Dedifferentiated amniotic fluid mesenchymal stem cell (primary cell): ENCODE results near the gene ARHGAP21.

Source experiments
- DNase-seq: peaks from one replicate; pipeline ENCODE4 v3.0.0-alpha.2; 2016; ENCODE audit errors: extremely low spot score

ARHGAP21 gene

DNA sequence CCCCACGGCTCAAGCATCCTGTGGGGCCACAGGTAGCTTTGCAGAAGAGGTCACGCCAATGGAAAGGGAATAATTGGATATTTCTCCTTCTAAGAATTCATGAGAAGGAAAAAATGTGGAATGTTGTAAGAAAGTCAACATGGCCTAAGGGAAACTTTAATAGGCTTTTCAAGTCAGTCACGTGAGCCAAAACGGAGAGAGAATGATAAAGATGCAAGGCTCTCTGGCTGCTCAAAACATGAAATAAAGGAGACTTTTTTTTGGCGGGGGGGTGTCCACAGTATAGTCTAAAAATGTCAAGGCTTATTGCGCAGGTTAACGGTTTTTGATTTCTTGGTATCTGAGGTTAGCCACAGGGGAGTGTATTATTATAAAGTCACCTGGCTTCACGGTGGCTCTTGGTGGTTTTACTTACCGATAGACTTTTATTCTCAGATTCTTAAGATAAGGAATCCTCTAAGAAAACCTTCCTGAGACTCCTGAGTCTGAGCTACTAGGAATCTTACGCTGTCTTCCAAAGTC, 148.1 kb downstream of the ARHGAP21 start:
- DNase-seq, result no peak

DNA sequence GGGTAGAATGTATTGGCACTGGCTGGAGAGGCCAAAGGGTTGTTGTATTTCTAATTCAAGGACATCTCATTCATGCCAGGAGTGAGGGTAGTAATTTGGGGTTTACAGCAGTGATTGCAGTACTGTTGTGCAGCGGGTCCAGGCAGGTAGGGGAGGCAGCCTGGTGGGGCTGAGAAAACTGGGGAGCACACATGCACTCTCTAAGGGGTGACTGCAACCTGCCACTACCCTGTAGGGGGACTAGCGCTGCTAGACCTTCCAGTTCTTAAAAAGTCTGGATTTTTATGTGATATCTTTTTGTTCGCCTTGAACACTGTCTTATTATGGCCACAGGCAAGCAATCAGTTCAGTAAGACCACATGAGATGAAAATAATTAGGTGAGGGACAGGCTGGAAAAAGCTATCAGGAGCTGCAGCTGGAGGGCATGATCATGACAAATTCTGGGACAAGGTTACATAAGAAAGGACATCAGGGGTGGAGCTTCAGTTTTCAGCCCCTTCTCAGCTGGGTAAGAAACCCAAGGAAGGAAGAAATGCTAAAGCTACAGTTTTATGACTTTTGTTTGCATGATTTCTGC, 149.0 kb downstream of the ARHGAP21 start:
- DNase-seq, result no peak

DNA sequence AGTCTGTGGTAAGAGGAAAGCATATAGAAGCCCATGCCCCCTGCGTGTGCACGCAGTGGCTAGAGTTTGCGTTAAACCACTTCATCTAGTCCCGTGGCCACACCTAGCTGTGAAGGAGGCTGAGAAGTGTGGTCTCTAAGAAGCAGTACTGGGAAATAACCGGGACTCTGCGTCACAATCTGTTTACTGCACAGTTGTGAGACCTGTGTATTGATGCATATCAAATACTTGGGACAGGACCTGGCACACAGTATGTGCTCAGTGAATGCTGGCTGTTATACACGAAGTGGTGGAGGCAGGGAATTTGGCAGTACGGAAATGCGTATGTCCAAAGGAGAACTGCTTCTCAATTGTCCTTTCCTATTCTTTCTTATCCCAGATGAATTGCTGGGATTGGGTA, 149.5 kb downstream of the ARHGAP21 start:
- no peak for DNase-seq

DNA sequence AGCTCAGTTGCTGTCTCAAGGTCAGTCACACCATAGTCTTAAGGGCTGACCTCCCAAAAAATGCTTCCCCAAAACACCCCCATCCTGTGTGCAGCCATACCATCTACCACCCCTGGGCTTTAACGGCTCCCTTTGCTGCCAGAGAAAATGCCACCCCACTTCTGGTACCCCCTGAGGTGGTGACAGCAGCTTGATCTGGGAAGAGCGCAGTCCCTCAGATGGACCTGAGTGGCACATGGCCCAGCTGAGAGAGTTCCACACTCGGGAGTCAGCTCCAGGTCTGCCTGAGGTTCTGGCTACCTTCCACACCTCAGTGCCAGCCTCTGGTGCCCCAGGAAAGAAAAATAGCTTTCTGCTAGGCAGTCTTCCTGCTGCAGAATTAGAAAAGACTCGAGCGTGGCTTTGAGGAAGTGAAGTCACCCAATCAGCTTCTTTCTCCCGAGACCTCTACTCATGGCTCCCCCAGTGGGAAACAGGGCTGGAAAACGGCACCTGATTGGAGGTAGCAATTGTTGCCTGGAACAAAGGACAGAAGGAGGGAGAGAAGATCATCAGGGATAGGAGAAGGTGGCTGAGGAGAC, 151.7 kb downstream of the ARHGAP21 start:
- no peak for DNase-seq

DNA sequence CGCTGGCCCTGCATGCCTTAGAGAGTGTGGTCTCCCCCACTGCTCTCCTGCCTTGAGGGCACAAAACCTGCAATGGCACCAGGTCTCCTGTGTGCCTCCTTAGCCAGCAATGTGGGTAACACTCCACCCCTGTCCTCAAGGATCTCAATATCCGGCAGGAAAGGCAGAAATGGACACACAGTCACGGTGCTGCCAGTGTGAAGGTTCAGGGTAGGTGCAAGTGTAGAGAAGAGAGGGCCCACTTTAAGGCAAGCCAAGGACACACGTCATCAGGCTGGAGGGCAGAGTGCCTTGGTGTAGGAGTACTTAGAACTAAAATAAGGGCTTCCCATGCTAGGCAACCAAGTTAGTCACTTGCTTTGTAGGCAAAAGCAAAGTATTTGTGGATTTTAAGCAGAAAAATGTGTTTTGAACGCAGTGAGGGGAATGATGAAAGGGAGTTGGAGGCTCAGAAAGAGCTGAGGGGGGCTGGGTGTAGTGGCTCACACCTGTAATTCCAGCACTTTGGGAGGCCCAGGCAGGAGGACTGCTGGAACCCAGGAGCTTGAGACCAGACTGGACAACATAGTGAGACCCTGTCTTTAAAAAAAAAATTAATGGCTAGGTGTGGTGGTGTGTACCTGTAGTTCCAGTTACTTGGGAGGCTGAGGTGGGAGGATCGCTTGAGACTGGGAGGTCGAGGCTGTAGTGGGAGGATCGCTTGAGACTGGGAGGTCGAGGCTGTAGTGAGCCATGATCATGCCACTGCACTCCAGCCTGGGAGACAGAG, 152.8 kb downstream of the ARHGAP21 start:
- no peak for DNase-seq

DNA sequence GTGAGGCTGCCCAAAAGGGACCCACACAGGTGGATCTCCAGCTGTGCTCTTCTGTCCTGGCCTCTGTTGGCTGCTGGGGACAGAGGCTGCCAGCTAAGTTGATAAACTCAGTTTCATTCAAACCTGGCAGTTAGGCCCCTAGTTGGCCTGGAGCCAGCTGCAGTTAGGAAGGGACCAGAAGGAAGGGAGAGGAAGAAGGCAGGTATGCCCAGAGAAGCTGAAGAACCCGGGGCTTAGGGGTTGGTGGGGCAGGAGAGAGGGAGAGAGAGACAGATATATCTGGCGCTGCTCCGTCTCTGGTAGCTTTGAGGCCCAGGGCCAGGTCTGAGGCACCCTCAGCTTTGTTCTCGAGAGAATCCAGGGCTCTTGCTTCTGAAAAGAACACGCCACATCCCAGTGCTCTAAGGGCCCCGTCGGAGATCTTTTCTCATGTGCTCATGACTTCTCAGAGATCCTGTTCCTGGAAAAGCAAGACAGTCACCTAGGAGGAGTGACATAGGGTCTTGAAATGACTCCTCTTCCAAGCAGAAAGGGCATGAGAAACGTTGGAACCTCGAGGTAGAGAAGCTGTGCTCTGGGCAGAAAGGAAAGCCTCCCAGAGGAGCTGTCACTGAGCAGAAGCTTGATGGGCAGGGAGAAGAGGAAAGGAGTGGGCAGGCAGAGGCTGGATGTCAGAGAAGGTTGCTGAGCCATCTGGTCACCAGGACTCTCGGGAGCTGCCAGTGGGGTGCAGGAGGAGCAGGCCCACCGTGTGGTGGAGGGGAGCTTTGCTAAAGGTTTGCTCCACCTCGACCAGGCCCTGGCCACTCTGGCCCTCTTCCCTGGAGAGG, 153.6 kb downstream of the ARHGAP21 start:
- DNase-seq, result no peak

DNA sequence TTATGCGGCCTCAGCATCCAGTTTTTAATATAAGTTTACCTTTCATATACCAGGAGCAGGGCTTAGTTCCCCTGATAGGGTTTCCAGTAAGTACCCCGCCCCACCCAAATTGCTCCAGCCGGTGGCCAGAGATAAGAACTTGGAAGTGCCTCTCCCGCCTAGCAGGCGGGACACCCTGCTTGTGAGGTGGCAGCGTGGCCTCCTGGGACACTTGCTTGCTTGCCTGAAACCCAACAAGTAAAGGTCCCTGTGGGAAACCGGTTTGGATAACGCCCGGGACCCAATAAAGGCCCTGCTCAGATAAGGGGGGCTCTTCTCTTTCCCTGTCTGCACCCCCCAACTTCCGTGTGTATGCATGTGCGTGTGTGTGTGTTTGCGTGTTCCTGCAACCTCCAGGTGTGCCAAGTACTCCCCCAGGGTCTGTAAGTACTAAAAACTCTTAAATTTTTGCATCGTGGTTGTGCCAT, 154.3 kb downstream of the ARHGAP21 start:
- no peak for DNase-seq

DNA sequence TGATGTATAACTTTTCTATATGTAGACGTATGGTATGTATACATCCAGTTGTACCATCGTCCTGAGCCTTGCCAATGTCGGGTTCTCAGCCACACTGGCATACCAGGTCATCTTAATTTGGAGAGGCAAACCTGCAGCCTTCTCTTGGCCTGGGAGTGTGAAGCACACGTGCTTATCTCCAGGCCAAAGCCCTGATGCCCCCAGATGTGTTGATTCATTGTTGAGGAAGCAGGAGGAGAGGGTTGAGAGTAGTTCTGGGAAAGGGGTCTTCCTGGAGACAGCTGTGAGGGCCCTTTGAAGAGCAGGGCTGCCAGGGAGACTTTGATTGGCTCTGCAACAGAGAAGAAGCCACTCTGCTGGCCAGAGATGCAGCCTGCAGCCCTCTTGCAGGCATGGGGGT, 155.6 kb downstream of the ARHGAP21 start:
- no peak for DNase-seq

DNA sequence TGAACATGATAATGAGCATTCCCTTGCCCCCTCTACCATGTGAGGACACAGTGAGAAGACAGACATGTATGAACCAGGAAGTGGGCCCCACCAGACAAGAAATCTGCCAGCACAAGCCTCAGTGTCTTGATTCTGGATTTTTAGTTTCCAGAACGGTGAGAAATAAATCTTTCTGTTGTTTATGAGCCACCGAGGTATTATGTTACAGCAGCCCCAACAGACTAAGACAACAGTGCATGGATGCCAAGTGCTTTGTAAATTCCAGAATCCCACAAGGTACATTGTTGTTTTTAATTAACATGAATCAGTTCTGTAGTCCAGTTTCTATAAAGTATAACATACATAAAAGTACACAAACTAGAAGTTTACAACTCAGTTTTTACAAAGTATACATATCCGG, 162.2 kb downstream of the ARHGAP21 start:
- no peak for DNase-seq

DNA sequence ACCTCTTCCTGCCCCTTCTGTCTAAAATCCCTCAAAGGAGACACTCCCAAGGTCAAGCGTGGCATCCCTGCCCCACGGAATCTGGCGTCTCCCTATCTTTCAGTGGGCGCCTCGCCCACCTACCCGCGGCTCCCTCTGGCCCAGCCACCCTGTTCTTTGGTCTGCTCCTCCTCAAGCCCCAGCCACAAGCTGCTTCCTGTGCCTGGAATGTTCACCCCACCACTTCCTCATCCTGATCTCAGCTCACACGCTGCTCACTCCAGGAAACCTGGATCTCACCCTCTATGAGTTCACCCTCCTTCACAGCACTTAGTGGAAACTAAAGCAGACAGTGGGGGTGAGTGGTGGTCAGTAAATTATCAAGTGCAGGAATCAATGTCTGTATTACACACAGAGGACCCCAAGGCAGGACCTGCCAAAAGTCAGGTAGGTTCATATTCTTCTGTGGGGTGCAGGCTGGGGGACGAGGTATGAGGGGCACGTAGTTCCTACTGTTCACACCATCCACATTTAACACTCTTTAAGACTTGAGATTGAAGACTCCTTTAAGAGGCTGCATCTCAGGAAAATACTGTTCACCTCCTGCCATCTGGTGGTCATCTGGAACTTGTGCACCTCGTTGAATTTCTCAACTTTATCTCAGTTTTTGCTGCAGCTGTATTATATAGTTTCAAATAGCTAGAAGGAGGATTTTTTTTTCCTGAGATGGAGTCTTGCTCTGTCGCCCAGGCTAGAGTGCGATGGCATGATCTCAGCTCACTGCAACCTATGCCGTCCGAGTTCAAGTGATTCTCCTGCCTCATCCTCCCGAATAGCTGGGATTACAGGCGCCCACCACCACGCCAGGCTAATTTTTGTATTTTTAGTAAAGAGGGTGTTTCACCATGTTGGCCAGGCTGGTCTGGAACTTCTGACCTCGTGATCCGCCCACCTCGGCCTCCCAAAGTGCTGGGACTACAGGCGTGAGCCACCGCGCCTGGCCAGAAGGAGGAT, 166.6 kb downstream of the ARHGAP21 start:
- peak; percentile 61 for DNase-seq

DNA sequence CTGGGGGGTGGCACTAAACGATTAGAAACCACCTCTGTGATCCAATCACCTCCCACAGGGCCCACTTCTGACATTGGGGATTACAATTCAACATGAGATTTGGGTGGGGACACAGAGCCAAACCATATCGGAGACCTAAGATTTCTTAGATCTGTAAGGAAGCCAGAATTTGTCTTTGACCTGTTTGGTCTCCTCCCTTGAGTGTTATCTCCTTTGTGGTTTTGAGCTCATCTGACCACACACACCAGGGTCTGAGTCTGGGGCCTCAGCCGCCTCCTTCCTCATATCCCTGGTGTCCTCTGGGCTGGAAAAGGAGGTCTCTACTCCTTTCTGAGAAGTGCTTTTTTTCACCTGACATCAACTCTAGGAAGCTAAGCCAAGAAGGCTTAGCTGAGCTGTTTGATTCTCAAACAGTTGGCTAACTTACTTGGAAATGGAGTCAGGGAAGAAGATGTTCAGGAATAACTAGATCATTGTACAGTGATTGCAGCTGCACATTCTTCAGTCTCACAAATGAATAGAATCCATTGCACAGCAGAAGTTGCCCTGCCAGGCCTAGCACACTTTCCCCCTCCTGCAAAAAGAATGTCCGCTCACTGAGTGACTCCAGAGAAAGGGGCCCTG, 167.4 kb downstream of the ARHGAP21 start:
- DNase-seq, result no peak

DNA sequence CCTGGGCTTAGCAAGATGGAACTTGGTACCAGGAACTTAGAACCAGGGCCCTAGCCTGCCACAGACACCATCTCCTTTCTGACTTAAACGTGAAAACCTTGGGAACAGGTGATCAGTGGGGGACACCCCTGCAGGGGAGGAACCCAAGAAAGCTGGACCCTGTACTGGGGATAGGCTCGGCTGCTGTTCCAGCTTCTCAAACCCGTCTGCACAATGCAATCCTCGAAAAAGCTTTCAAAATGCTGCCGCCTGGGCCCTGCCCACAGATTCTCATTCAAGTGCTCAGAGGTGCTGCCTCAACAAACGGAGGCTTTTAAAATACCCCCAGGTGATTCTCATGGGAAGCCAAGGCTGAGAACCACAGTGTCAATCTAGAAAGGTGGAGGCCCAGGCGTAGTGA, 169.7 kb downstream of the ARHGAP21 start:
- DNase-seq, result no peak

DNA sequence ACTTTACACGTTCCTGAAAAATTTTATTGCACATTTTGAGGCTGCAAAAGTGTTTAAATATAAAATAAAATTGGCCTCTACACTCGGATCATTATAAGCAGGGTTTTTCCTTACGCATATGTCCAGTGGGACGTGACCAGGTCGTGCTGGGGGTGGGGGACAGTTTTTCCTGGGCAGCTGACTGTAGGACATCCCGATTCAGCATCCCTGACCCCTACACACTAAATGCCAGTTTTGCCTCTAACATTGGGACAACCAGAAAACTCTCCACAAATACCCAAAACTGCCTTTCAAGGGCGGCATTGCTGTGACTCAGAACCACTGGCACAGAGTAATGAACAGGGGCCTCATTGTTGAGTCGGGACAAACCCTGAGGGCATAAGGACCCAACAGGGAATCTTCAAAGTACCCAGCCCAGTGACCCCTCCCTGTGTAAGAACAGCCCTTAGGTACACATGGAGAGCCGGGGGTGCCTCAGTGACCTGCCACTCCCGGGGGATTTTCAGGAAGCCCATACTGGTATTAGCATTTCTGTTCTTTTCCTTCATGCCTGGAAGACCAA, 170.6 kb downstream of the ARHGAP21 start:
- DNase-seq, result no peak

DNA sequence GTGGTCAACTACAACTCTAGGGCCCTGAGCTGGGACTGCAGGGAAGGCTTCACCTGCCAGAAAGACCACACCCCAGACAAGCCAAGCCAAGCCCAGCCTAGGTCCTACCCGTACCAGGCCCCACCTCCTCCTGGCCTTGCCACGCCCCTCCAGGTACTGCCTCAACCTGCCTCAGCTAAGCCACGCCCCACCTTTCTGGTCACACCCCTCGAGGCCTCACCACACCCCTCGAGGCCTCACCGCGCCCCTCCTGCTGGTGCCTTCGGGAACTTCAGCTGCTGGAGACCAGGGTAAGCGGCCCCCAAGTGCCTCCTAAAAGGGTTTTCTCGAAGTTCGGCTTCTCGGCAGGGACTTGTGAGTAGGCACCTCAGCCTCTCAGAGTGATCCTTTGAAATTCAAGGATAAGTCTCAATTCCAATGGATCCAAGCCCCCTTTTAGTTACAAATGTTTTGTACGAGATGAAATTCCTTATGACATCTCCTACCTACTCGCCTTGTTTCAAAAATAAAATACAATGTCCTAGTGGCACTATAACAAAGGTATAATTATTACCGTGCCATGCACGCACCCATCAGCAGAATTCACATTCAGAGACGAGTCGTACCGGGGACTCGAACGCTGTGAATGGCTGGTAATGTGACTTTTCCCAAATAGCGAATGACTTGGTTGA, 171.2 kb downstream of the ARHGAP21 start:
- no peak for DNase-seq

DNA sequence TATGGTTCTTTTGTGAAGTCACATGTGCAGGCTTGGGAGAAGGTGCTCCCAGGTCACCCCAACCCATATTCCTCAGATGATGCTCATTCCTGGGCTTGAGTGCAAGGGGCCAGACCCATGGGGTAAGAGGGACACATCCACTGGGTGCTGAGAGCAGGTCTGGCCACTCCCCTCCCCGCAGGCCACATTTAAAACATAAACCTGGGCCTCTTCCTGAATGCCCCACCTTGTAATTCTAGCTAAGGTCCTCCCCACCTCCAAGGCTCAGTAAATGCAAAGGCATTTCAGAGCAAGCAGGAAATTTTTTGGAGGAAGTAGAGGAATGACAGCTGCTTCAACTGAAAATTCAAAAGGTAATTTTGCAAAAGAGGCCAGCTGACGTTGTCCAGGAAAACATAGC, 172.5 kb downstream of the ARHGAP21 start:
- no peak for DNase-seq

DNA sequence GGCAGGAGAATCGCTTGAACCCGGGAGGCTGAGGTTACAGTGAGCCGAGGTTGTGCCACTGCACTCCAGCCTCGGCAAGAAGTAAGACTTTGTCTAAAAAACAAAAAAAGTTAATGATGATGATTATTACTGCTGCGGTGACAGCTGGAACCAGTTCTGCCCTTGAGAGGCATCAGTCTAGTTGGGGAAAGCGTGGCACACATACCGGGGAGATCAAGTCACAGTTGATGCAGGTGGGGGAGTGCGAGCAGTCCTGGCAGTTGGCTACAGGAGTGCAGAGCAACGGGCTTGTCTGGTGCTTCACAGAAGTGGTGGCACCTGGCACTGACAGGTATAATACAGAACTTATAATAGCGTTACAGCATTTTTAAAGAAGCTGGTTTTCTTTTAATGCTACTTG, 173.0 kb downstream of the ARHGAP21 start:
- DNase-seq, result no peak

DNA sequence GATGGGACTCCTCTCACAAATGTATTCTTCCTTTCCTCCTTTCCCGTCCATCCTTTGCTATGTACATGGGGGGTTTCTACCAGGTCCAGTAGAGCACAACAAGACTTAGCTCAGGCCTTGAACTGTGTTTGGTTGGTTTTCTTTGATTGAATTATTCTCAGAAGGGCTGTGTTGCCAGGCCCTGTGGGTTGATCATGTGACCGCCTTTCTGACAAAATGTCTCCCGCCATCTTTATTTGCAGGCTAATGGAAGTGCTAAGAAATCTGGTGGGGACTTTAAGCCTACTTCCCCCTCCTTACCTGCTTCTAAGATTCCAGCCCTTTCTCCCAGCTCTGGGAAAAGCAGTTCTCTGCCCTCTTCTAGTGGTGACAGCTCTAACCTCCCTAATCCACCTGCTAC, 178.1 kb downstream of the ARHGAP21 start:
- no peak for DNase-seq

DNA sequence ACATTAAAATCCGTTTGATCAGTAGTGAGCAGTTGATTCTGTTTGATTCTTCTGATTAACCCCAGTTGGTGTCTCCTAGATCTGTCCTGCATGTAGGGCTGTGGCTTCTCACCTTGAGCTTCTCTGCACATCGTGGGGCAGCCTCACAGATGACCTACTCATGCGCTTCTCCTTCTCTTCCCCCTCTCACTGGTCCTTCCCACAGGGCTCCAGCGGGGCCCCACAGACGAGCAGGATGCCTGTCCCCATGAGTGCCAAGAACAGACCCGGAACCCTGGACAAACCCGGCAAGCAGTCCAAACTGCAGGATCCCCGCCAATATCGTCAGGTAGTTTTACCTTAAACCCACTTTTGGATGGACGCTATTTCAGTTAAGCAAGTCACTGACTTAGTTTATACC, 178.9 kb downstream of the ARHGAP21 start:
- DNase-seq, result no peak
